K562 (cell line): ENCODE results near the gene C2orf72. TPM values are rescaled to one million over a fixed set of nuclear protein-coding genes. Genes with fewer than 3 reads are reported as not detected.
A peak's percentile ranks its signal among the peaks of the same experiment; 100 is the strongest.

Source experiments
- ATAC-seq: fragments of 200-7000 bp; cut with Tn5 transposase; 3 replicates; pipeline ENCODE4 v1.9.1; 2020; ENCODE audit warnings: moderate library complexity
- BruUV-seq: library from RNA; stranded (reverse); fragments of 400-500 nt; replicated peaks from 2 replicates; lab custom pipeline; 2021; lab: Mats Ljungman, UMichigan
- CTCF ChIA-PET: fragments of 300-600 bp; formaldehyde crosslinking; extraction: SDS; loops from one replicate; lab custom pipeline; 2021; ENCODE audit warnings: low intra/inter-chr PET ratio; lab: Yijun Ruan, JAX
- POLR2A ChIA-PET: fragments of 300-600, 350-650 bp; sonication (Branson Sonifier 250); formaldehyde crosslinking; extraction: SDS; loops from one replicate; lab custom pipeline; 2021; ENCODE audit warnings: antibody characterized with exemption, inconsistent platforms; lab: Yijun Ruan, JAX
- DNase-seq, 4 experiments: peaks; one replicate each; pipeline versions ENCODE4 v3.0.0 to v3.0.0-alpha.2; 2011 to 2018; ENCODE audit warnings: low spot score in 3 of 4, mixed read lengths in 3 of 4; ENCODE audit errors: extremely low read depth in 1 of 4
- FAIRE-seq: peaks from 2 replicates; lab custom pipeline; 2011; peaks lifted over from hg19 to GRCh38; lab: Jason Lieb, UNC
- H2AFZ ChIP-seq: 2 replicates; pipeline ENCODE4 v1.6.0; 2011; ENCODE audit warnings: low read depth, low read length, control low read depth, inconsistent platforms
- H3K27ac ChIP-seq: fragments of 200-600 bp; 3 replicates; pipeline ENCODE4 v1.8.0; 2011; ENCODE audit warnings: low read depth, mild to moderate bottlenecking, control low read depth, inconsistent platforms, low read length, moderate library complexity, mixed read lengths; ENCODE audit errors: extremely low read depth
- H3K27me3 ChIP-seq, 2 experiments: fragments of 300-600 bp in 1 of 2; 2 replicates in 1 of 2; 3 replicates in 1 of 2; pipeline versions ENCODE4 v1.6.0 to v1.8.0; 2011; ENCODE audit warnings: inconsistent platforms in 2 of 2, low read length in 2 of 2, mild to moderate bottlenecking in 1 of 2, mixed read lengths in 1 of 2, moderate library complexity in 1 of 2; ENCODE audit not compliant: control insufficient read depth in 2 of 2, insufficient read depth in 2 of 2
- H3K36me3 ChIP-seq: fragments of 300-600 bp; 3 replicates; pipeline ENCODE4 v1.8.0; 2011; ENCODE audit warnings: mild to moderate bottlenecking, low read length, inconsistent platforms; ENCODE audit not compliant: control insufficient read depth, insufficient read depth
- H3K4me1 ChIP-seq, 2 experiments: fragments of 200-600 bp in 1 of 2; replicated peaks in 1 of 2; 2 replicates in 1 of 2; 3 replicates in 1 of 2; pipeline versions ENCODE4 v1.5.1 to v1.8.0; 2011; ENCODE audit warnings: inconsistent platforms in 2 of 2, low read length in 2 of 2, mild to moderate bottlenecking in 1 of 2, mixed read lengths in 1 of 2, moderate library complexity in 1 of 2; ENCODE audit not compliant: control insufficient read depth in 2 of 2, insufficient read depth in 2 of 2
- H3K4me2 ChIP-seq: 2 replicates; pipeline ENCODE4 v1.6.1; 2011; ENCODE audit warnings: low read length, control low read depth, inconsistent platforms, mixed read lengths; ENCODE audit not compliant: insufficient read depth
- H3K4me3 ChIP-seq: fragments of 200-600 bp; sonication (generic), shearing (Covaris generic); 2 replicates; pipeline ENCODE4 v1.5.1; 2016; ENCODE audit warnings: control low read depth, inconsistent platforms
- H3K79me2 ChIP-seq: fragments of 200-600 bp; 3 replicates; pipeline ENCODE4 v1.8.0; 2011; ENCODE audit warnings: low read length, inconsistent platforms; ENCODE audit not compliant: control insufficient read depth, insufficient read depth
- H3K9ac ChIP-seq, 2 experiments: 2 replicates each; pipeline versions ENCODE4 v1.6.0 to v1.6.1; 2011; ENCODE audit warnings: low read depth in 2 of 2, low read length in 2 of 2, control low read depth in 1 of 2, inconsistent platforms in 1 of 2, mild to moderate bottlenecking in 1 of 2, mixed read lengths in 1 of 2; ENCODE audit not compliant: insufficient read depth in 1 of 2
- H3K9me1 ChIP-seq: one replicate; pipeline ENCODE4 v1.6.0; 2011; ENCODE audit warnings: inconsistent platforms, mild to moderate bottlenecking, low read length, moderate library complexity; ENCODE audit not compliant: control insufficient read depth, insufficient read depth
- H3K9me3 ChIP-seq: replicated peaks from 2 replicates; pipeline ENCODE4 v1.5.1; 2011; ENCODE audit warnings: low read depth, low read length, inconsistent platforms; ENCODE audit not compliant: control insufficient read depth, insufficient read depth
- H4K20me1 ChIP-seq: replicated peaks from 2 replicates; pipeline ENCODE4 v1.6.1; 2011; ENCODE audit warnings: low read length, inconsistent platforms, mixed read lengths; ENCODE audit not compliant: control insufficient read depth, insufficient read depth
- CHD4 ChIP-seq: fragments of 200-600 bp; sonication (generic); IDR thresholded peaks from 3 replicates; pipeline ENCODE4 v1.6.1; 2012; ENCODE audit warnings: low read depth, mild to moderate bottlenecking, mixed read lengths, low read length, inconsistent platforms; ENCODE audit not compliant: insufficient read depth, insufficient replicate concordance, poor library complexity, severe bottlenecking
- FOXA3 ChIP-seq, 2 experiments: fragments of 450-650 bp in 1 of 2; sonication (generic) in 1 of 2; formaldehyde crosslinking; IDR thresholded peaks in 1 of 2; conservative IDR thresholded peaks in 1 of 2; 2 replicates each; pipeline versions ENCODE4 v1.4.0 to v1.8.0; 2020 to 2022; ENCODE audit warnings: mild to moderate bottlenecking in 2 of 2, missing genetic modification reagents in 1 of 2
- IRF9 ChIP-seq: fragments of 450-650 bp; IDR thresholded peaks from 2 replicates; pipeline ENCODE4 v1.6.1; 2016; ENCODE audit warnings: missing biosample characterization, missing genetic modification characterization
- NR4A1 ChIP-seq, 2 experiments: fragments of 250-450 bp in 1 of 2; fragments of 450-650 bp in 1 of 2; sonication (Bioruptor Pico) in 1 of 2; IDR thresholded peaks; 2 replicates each; pipeline versions ENCODE4 v1.4.0 to v1.6.1; 2016 to 2020; ENCODE audit warnings: mild to moderate bottlenecking in 2 of 2, missing compliant biosample characterization in 1 of 2, missing genetic modification characterization in 1 of 2, moderate library complexity in 1 of 2
- WGBS: fragments of 100-300 bp; shearing (Covaris generic); methylation state at CpG from one replicate; pipeline ENCODE4 v1.1.6; 2016; ENCODE audit warnings: low coverage, mixed read lengths; ENCODE audit not compliant: insufficient coverage; ENCODE audit errors: missing lambda C conversion rate; 5-methylcytosine and 5-hydroxymethylcytosine counted together
- in situ Hi-C: fragments of 300-500 bp; cut with MboI; formaldehyde crosslinking; loops from 4 replicates; pipeline ENCODE4 v1.15.0; 2018; ENCODE audit warnings: inconsistent platforms, mixed read lengths
- intact Hi-C: fragments of 100-400 bp; cut with micrococcal nuclease; formaldehyde crosslinking; loops from 2 replicates; pipeline ENCODE4 v1.14.2; 2022
- polyA plus RNA-seq, 8 experiments: library from polyadenylated mRNA; depleted of rRNA in 4 of 8; stranded (reverse) in 5 of 8; unstranded in 3 of 8; fragments of >200 nt; fragmentation: Nextera tagmentation in 2 of 8; fragmentation: Illumina TruSeq in 1 of 8; extraction: Ambion mirVana in 2 of 8; extraction: Trizol in 1 of 8; gene quantifications; 2 replicates each; pipeline versions ENCODE4 v1.2.1 to v1.2.3, GENCODE V29; 2011 to 2014; ENCODE audit warnings: inconsistent platforms in 1 of 8, missing spikeins in 1 of 8
- total RNA-seq, 7 experiments: library from RNA; depleted of rRNA in 6 of 7; stranded (reverse); fragments of >200 nt in 6 of 7; fragmentation: Illumina TruSeq in 2 of 7; extraction: Trizol in 2 of 7; gene quantifications; 2 replicates each; pipeline versions ENCODE4 v1.2.1 to v1.2.3, GENCODE V29; 2011 to 2021; ENCODE audit warnings: low replicate concordance in 1 of 7

The C2orf72 gene
- total and polyA plus RNA-seq, 9 of the 15 experiments (the other 6 are each of a cell fraction or from before 2014, with no cell fraction given): 0.08 to 0.18 (median 0.11) TPM; not detected in 6

DNA sequence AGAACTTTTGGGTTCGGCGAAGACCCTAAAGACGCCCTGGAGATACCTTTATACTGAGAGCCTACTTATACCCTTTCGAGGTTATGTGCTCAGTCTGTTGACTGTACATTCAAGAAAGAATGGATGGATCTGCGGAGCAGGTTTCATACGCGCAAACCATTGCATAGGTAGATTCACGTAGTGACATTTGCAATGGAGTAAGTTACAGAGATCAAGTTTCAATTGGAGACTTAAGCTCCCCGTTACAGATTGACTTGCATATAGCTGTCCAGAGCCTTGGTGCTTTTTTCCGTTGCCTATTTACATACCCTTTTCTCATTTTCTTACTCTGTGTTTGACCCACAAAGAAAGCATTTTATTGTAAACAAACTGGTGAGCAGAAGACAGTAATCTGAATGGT, 20.3 kb downstream of the C2orf72 start:
- in situ Hi-C loops: no loop called here
- no TSS peak for BruUV-seq
- CTCF ChIA-PET: no interaction called here
- H3K27ac ChIP-seq: peak overlapping the region; percentile 98
- peaks cover 35% of the 10 kb centered on the region for H3K36me3 ChIP-seq
- peaks cover 58% of the 10 kb centered on the region for H3K79me2 ChIP-seq
- peak in 1 of 4 experiments; percentile 18 for DNase-seq
- no peak for TF ChIP-seq CHD4
- TF ChIP-seq, all 486 proteins: peak for 0
- H2AFZ ChIP-seq: no peak overlapping the region
- 0 out of 2 replicates have a peak, but pooled peaks cover 11% of the 10 kb centered on the region for H4K20me1 ChIP-seq
- ATAC-seq (peak; percentile 26; the same call in 2 of the 3 replicates), FAIRE-seq (no peak)
- no peaks in the 10 kb centered on the region for H3K27me3 ChIP-seq
- POLR2A ChIA-PET: interaction anchor here (0.6 to 0.9 kb wide), 4 partner anchors 12 to 406 kb away, joined by 3 to 4 read pairs (median 3); partner anchors contain the start of gene NCL
- H3K9ac ChIP-seq: peak overlapping the region; percentile 95 to 96
- H3K9me3 ChIP-seq: no peaks in the 10 kb centered on the region
- H3K9me1 ChIP-seq: no peaks in the 10 kb centered on the region
- peaks cover 5 to 9% of the 10 kb centered on the region in 2 experiments; a peak in 4 of 5 replicates for H3K4me1 ChIP-seq
- H3K4me2 ChIP-seq: peak overlapping the region; percentile 80
- H3K4me3 ChIP-seq: peak overlapping the region; percentile 90
- intact Hi-C loops: loop anchor here (10.0 kb wide), 1 partner anchor 153 kb away; no protein-coding TSS in a partner anchor
- 1% methylated on average over 10 of the region's 10 CpGs for WGBS

DNA sequence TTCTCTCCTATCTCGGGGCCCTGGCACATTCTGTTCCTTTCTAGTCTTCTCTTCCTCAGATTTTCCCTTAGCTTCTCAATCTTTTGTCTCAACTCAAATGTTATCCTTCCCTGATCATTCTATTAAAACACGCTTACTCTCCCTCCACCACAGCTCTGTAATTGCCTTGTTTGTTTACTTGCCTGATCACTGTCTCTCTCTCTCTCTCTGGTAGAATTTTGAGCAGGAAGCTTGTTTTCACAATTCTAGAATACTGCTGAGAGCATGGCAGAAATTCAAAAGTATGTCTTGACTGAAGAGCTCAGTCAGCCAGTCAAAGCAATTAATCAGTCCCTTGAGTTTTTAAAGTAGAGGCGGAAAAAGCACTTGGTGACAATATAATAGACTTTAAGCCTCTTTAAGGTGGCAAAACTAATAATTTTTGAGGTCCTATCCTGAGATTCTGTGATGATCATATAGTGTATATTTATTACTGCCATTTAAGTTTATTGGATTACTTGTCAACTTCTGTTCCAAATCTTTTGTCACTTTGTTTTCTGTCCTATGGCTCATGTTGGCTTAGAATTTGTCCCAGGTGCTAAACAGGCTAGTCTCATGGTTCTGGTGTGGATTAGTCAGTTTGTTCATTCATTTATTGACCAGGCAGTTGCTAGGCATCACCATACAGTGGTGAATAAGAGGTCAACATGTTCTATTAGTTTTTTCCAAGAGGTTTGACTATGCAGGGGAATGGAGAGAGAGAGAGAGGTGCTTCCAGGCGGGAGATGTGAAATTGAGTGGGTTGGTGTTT, 21.6 kb downstream of the C2orf72 start:
- no peak for FAIRE-seq
- TF ChIP-seq IRF9 (tag) (no peak), NR4A1 (CRISPR knock-in tag; IDR thresholded peaks at IDR 0.05) (no peak), NR4A1 (tag; IDR thresholded peaks at IDR 0.05) (no peak), FOXA3 (CRISPR knock-in tag; conservative IDR thresholded peaks at IDR 0.05 in 1 of 2, IDR thresholded peaks at IDR 0.05 in 1 of 2) (peak in 1 of 2 experiments; percentile 57; a peak in 1 of 4 replicates)
- Histone ChIP-seq H3K4me3 (peak overlapping the region; percentile 90; the same call in 1 of the 2 replicates), H2AFZ (no peak overlapping the region), H3K27me3 (no peaks in the 10 kb centered on the region), H3K9me3 (no peaks in the 10 kb centered on the region), H3K36me3 (peaks cover 49% of the 10 kb centered on the region), H3K79me2 (peaks cover 59% of the 10 kb centered on the region), H3K4me2 (peak overlapping the region; percentile 39), H3K9me1 (no peaks in the 10 kb centered on the region), H3K9ac (peak overlapping the region in 1 of 2 experiments; percentile 96; a peak in 1 of 4 replicates), H4K20me1 (0 out of 2 replicates have a peak, but pooled peaks cover 11% of the 10 kb centered on the region), H3K27ac (no peak overlapping the region), H3K4me1 (peaks cover 0 to 9% of the 10 kb centered on the region in 2 experiments; a peak in 2 of 5 replicates)
- intact Hi-C loops: loop anchor here (10.0 kb wide), 1 partner anchor 154 kb away; no protein-coding TSS in a partner anchor
- DNase-seq: no peak
- no TSS peak for BruUV-seq
- ChIA-PET POLR2A (no interaction called here), CTCF (no interaction called here)
- in situ Hi-C loops: no loop called here
- no peak for ATAC-seq
- WGBS: 55% methylated on average over 3 of the region's 4 CpGs
